WTC11 (cell line): ENCODE data around the gene KAT7. TPM values are rescaled to one million over a fixed set of nuclear protein-coding genes. Genes with fewer than 3 reads are reported as not detected.

Experiments
- ATAC-seq: fragments of 200-7000 bp; cut with Tn5 transposase; 2 replicates; pipeline ENCODE4 v1.10.0; 2021; ENCODE audit warnings: mild to moderate bottlenecking, moderate library complexity
- CTCF ChIA-PET: fragments of 300-600 bp; sonication (Branson Sonifier 250); formaldehyde crosslinking; loops from one replicate; lab custom pipeline; 2021; ENCODE audit warnings: antibody characterized with exemption; lab: Charles Lee
- POLR2A ChIA-PET: fragments of 350-600 bp; sonication (Branson Sonifier 250); formaldehyde crosslinking; loops from one replicate; lab custom pipeline; 2021; ENCODE audit warnings: antibody characterized with exemption; lab: Charles Lee
- DNase-seq: peaks from one replicate; pipeline ENCODE4 v3.0.0; 2021; ENCODE audit warnings: low spot score
- H3K27ac Mint-ChIP-seq: 2 replicates; pipeline ENCODE4 v1.8.0; 2021; ENCODE audit warnings: mixed read lengths
- H3K27me3 Mint-ChIP-seq: 2 replicates; pipeline ENCODE4 v1.8.0; 2021; ENCODE audit warnings: low read depth, mild to moderate bottlenecking, moderate library complexity, mixed read lengths
- H3K36me3 Mint-ChIP-seq: 2 replicates; pipeline ENCODE4 v1.8.0; 2021; ENCODE audit warnings: mixed read lengths
- H3K4me1 Mint-ChIP-seq: 2 replicates; pipeline ENCODE4 v1.8.0; 2022; ENCODE audit warnings: mixed read lengths
- H3K4me3 Mint-ChIP-seq: 2 replicates; pipeline ENCODE4 v1.8.0; 2021; ENCODE audit warnings: mild to moderate bottlenecking, moderate library complexity, mixed read lengths
- H3K9me3 Mint-ChIP-seq: 2 replicates; pipeline ENCODE4 v1.8.0; 2021; ENCODE audit warnings: mixed read lengths
- CBFB ChIP-seq: sonication (generic); formaldehyde crosslinking; IDR thresholded peaks from 2 replicates; pipeline ENCODE4 v1.8.1; 2022; ENCODE audit warnings: mild to moderate bottlenecking, low read depth, missing genetic modification reagents
- CREM ChIP-seq: sonication (generic); formaldehyde crosslinking; IDR thresholded peaks from 2 replicates; pipeline ENCODE4 v1.8.1; 2022; ENCODE audit warnings: mild to moderate bottlenecking, missing genetic modification reagents, moderate library complexity
- FOXK1 ChIP-seq: sonication (generic); formaldehyde crosslinking; IDR thresholded peaks from 2 replicates; pipeline ENCODE4 v1.8.0; 2022; ENCODE audit warnings: mild to moderate bottlenecking, moderate library complexity, missing genetic modification reagents
- HMGA2 ChIP-seq: fragments of 250-450 bp; sonication (Bioruptor Pico); IDR thresholded peaks from 2 replicates; pipeline ENCODE4 v1.4.0; 2021; ENCODE audit warnings: mild to moderate bottlenecking, moderate library complexity
- MAX ChIP-seq: sonication (generic); formaldehyde crosslinking; IDR thresholded peaks from 2 replicates; pipeline ENCODE4 v1.8.0; 2022; ENCODE audit warnings: mild to moderate bottlenecking, missing genetic modification reagents
- MLX ChIP-seq: sonication (generic); formaldehyde crosslinking; IDR thresholded peaks from 2 replicates; pipeline ENCODE4 v1.8.1; 2023; ENCODE audit warnings: mild to moderate bottlenecking, missing genetic modification reagents, moderate library complexity
- PRRX2 ChIP-seq: fragments of 250-450 bp; sonication (Bioruptor Pico); IDR thresholded peaks from 2 replicates; pipeline ENCODE4 v1.8.0; 2021; ENCODE audit warnings: mild to moderate bottlenecking
- RORB ChIP-seq: fragments of 250-450 bp; sonication (Bioruptor Pico); IDR thresholded peaks from 2 replicates; pipeline ENCODE4 v1.9.0; 2021; ENCODE audit warnings: mild to moderate bottlenecking
- TEAD1 ChIP-seq: sonication (generic); formaldehyde crosslinking; IDR thresholded peaks from 2 replicates; pipeline ENCODE4 v1.8.0; 2022; ENCODE audit warnings: mild to moderate bottlenecking, missing genetic modification reagents
- TEAD4 ChIP-seq: sonication (generic); formaldehyde crosslinking; IDR thresholded peaks from 2 replicates; pipeline ENCODE4 v1.8.0; 2022; ENCODE audit warnings: mild to moderate bottlenecking, missing genetic modification reagents
- ZBTB43 ChIP-seq: sonication (generic); formaldehyde crosslinking; IDR thresholded peaks from 2 replicates; pipeline ENCODE4 v1.8.1; 2023; ENCODE audit warnings: mild to moderate bottlenecking, missing genetic modification reagents
- ZNF219 ChIP-seq: sonication (generic); formaldehyde crosslinking; IDR thresholded peaks from 2 replicates; pipeline ENCODE4 v1.8.0; 2023; ENCODE audit warnings: missing genetic modification reagents, mild to moderate bottlenecking, borderline replicate concordance
- ZNF232 ChIP-seq: sonication (generic); formaldehyde crosslinking; IDR thresholded peaks from 2 replicates; pipeline ENCODE4 v1.8.0; 2022; ENCODE audit warnings: mild to moderate bottlenecking, missing genetic modification reagents
- total RNA-seq: library from RNA; stranded (reverse); gene quantifications from 3 replicates; pipeline ENCODE4 v1.2.3, GENCODE V29; 2021
- TF ChIP-seq, protein P1 (sequence below): sonication (generic); formaldehyde crosslinking; IDR thresholded peaks from 2 replicates; pipeline ENCODE4 v1.8.1; 2023; ENCODE audit warnings: mild to moderate bottlenecking, missing genetic modification reagents, moderate library complexity
- TF ChIP-seq, protein P2 (sequence below): sonication (generic); formaldehyde crosslinking; IDR thresholded peaks from 2 replicates; pipeline ENCODE4 v1.8.0; 2023; ENCODE audit warnings: mild to moderate bottlenecking, missing genetic modification reagents

Gene KAT7
- total RNA-seq, 1 experiment from 2014 or later: 199 TPM

DNA sequence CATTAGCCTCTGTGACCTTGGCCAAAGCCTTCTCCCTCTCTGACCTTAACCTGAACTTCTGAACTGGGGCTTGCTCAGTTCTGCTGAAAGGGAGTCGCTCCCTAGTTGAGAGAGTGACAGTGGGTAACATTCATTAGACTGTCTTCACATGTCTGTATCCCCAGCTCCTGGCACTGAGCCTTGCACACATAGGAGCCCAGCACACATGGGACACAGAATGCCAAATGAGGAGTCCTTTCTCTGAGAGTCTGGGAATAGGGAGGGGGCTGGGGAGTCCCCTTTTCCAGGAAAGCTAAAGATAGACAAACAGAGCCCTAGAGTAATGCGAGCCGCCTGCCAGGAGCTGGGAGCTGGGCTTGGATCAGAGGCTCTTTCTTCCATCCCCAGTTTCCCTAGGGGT is 56.8 kb downstream of the KAT7 start (continued):
- TF ChIP-seq, protein P1, sequence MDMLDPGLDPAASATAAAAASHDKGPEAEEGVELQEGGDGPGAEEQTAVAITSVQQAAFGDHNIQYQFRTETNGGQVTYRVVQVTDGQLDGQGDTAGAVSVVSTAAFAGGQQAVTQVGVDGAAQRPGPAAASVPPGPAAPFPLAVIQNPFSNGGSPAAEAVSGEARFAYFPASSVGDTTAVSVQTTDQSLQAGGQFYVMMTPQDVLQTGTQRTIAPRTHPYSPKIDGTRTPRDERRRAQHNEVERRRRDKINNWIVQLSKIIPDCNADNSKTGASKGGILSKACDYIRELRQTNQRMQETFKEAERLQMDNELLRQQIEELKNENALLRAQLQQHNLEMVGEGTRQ (CRISPR knock-in tag): no peak
- TF ChIP-seq, protein P2, sequence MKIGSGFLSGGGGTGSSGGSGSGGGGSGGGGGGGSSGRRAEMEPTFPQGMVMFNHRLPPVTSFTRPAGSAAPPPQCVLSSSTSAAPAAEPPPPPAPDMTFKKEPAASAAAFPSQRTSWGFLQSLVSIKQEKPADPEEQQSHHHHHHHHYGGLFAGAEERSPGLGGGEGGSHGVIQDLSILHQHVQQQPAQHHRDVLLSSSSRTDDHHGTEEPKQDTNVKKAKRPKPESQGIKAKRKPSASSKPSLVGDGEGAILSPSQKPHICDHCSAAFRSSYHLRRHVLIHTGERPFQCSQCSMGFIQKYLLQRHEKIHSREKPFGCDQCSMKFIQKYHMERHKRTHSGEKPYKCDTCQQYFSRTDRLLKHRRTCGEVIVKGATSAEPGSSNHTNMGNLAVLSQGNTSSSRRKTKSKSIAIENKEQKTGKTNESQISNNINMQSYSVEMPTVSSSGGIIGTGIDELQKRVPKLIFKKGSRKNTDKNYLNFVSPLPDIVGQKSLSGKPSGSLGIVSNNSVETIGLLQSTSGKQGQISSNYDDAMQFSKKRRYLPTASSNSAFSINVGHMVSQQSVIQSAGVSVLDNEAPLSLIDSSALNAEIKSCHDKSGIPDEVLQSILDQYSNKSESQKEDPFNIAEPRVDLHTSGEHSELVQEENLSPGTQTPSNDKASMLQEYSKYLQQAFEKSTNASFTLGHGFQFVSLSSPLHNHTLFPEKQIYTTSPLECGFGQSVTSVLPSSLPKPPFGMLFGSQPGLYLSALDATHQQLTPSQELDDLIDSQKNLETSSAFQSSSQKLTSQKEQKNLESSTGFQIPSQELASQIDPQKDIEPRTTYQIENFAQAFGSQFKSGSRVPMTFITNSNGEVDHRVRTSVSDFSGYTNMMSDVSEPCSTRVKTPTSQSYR (CRISPR knock-in tag): no peak
- TF ChIP-seq PRRX2 (CRISPR knock-in tag): no peak

DNA sequence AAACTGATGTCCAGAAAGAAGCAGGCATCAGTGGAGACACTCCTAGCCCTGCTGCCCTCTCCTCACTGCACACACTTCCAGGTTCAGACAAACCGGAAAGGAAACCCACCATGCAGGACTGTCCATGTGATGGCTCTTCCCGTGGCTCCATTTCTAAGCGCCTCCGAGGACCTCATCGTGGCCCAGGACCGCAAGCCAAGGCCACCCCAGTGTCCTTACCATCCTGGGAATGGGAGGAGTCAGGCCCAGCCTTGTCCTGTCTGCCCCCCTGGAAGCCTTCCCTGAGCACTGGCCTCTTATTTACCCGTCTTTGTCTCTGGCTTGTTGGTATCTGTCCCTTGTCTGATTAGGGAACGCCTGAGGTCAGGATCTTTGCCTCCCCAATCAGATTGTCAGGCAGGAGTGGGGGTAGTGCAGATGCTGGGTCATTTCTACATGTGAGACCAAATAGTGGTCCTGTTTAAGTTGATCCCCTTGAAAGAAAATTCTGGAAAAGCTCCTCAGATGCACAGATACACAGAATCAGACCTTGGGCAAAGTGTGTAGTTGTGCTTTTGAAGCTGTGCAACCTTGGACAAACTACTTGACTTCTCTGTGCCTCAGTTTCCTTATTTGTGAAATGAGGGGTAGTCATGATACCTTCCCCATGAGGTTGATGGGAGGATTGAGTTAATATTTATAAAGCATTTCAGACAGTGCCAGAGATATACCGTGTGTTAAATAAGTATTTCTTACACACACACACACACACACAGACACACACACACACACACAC is 58.6 kb downstream of the KAT7 start:
- ChIA-PET POLR2A (no interaction called here), CTCF (no interaction called here)
- ATAC-seq (no peak), DNase-seq (no peak)
- no peak overlapping the region for H3K4me3 Mint-ChIP-seq
- no peaks in the 10 kb centered on the region for H3K9me3 Mint-ChIP-seq
- peaks cover 23% of the 10 kb centered on the region for H3K4me1 Mint-ChIP-seq
- H3K27me3 Mint-ChIP-seq: peaks cover 25% of the 10 kb centered on the region
- H3K27ac Mint-ChIP-seq: no peak overlapping the region; the same call in 1 of the 2 replicates
- TF ChIP-seq RORB (CRISPR knock-in tag): no peak
- no peak for TF ChIP-seq FOXK1 (CRISPR knock-in tag)
- no peak for TF ChIP-seq CBFB (CRISPR knock-in tag)
- no peak for TF ChIP-seq TEAD4 (CRISPR knock-in tag)
- TF ChIP-seq HMGA2: no peak
- peaks cover 18% of the 10 kb centered on the region for H3K36me3 Mint-ChIP-seq

DNA sequence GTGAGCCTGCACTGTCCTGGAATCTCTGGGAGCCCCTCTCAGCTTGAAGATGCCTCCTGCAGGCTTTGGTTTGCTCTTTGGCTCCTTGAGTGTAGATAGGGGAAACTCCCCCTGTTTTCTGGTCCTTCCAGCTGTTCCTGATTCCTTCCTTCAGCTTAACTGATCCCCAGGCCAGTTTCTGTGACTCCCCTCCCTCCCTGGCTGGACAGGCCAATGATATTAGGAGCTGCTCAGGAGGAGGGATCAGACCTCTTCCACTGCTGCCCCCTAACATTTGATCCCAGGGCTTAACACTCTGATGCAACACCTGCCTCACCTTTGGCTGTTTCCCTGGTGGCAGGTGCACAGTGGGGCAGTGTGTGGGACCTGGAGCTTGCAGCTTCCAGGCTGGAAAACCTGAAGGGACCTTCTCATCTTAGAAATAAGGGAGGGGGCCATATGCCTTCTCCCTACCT is 59.6 kb downstream of the KAT7 start, which contains the start of gene TAC4:
Gene TAC4, minus strand, starts transcription at position 51 of the 455 bp plus-strand sequence. CDS start 52 bp downstream, outside the sequence.
- no peak for TF ChIP-seq CREM
- 0 out of 2 replicates have a peak, but pooled peaks have one; percentile 13 for TF ChIP-seq MAX (CRISPR knock-in tag)
- no peak for DNase-seq
- ChIA-PET POLR2A (no interaction called here), CTCF (no interaction called here)
- Mint-ChIP-seq H3K4me3 (no peak within 1 kb of the TSS), H3K27ac (peak within 1 kb of the TSS; percentile 10; the same call in 1 of the 2 replicates), H3K27me3 (peaks cover 33% of the 10 kb centered on the region), H3K4me1 (peaks cover 23% of the 10 kb centered on the region), H3K9me3 (no peaks in the 10 kb centered on the region), H3K36me3 (peaks cover 13% of the 10 kb centered on the region)
- ATAC-seq: peak; percentile 43

GRCh38 chr17:49848739-49849138 is 60.3 kb downstream of the KAT7 start:
- CTCF ChIA-PET: interaction anchor here (1.3 kb wide), 1 partner anchor 85 kb away, joined by 5 read pairs; the partner anchor contains the start of gene FAM117A
- Mint-ChIP-seq H3K9me3 (no peaks in the 10 kb centered on the region), H3K27me3 (peaks cover 40% of the 10 kb centered on the region), H3K36me3 (peaks cover 13% of the 10 kb centered on the region), H3K4me3 (no peak overlapping the region), H3K4me1 (peaks cover 23% of the 10 kb centered on the region), H3K27ac (peak overlapping the region; percentile 4; the same call in 1 of the 2 replicates)
- TF ChIP-seq MLX: no peak
- no peak for TF ChIP-seq PRRX2 (CRISPR knock-in tag)
- no peak for TF ChIP-seq TEAD1 (CRISPR knock-in tag)
- no peak for TF ChIP-seq ZNF232 (CRISPR knock-in tag)
- TF ChIP-seq ZBTB43 (CRISPR knock-in tag): no peak
- no peak for TF ChIP-seq ZNF219 (CRISPR knock-in tag)
- POLR2A ChIA-PET: no interaction called here
- DNase-seq (no peak), ATAC-seq (no peak)
